WTC11 (cell line): ENCODE data around the gene SLC2A5. TPM values are rescaled to one million over a fixed set of nuclear protein-coding genes. Genes with fewer than 3 reads are reported as not detected.

Source experiments
- ATAC-seq: fragments of 200-7000 bp; cut with Tn5 transposase; 2 replicates; pipeline ENCODE4 v1.10.0; 2021; ENCODE audit warnings: mild to moderate bottlenecking, moderate library complexity
- CTCF ChIA-PET: fragments of 300-600 bp; sonication (Branson Sonifier 250); formaldehyde crosslinking; loops from one replicate; lab custom pipeline; 2021; ENCODE audit warnings: antibody characterized with exemption; lab: Charles Lee
- POLR2A ChIA-PET: fragments of 350-600 bp; sonication (Branson Sonifier 250); formaldehyde crosslinking; loops from one replicate; lab custom pipeline; 2021; ENCODE audit warnings: antibody characterized with exemption; lab: Charles Lee
- DNase-seq: peaks from one replicate; pipeline ENCODE4 v3.0.0; 2021; ENCODE audit warnings: low spot score
- H3K27ac Mint-ChIP-seq: 2 replicates; pipeline ENCODE4 v1.8.0; 2021; ENCODE audit warnings: mixed read lengths
- H3K27me3 Mint-ChIP-seq: 2 replicates; pipeline ENCODE4 v1.8.0; 2021; ENCODE audit warnings: low read depth, mild to moderate bottlenecking, moderate library complexity, mixed read lengths
- H3K36me3 Mint-ChIP-seq: 2 replicates; pipeline ENCODE4 v1.8.0; 2021; ENCODE audit warnings: mixed read lengths
- H3K4me1 Mint-ChIP-seq: 2 replicates; pipeline ENCODE4 v1.8.0; 2022; ENCODE audit warnings: mixed read lengths
- H3K4me3 Mint-ChIP-seq: 2 replicates; pipeline ENCODE4 v1.8.0; 2021; ENCODE audit warnings: mild to moderate bottlenecking, moderate library complexity, mixed read lengths
- H3K9me3 Mint-ChIP-seq: 2 replicates; pipeline ENCODE4 v1.8.0; 2021; ENCODE audit warnings: mixed read lengths
- ARID4B ChIP-seq: sonication (generic); formaldehyde crosslinking; IDR thresholded peaks from 2 replicates; pipeline ENCODE4 v1.8.0; 2023; ENCODE audit warnings: missing genetic modification reagents, mild to moderate bottlenecking, borderline replicate concordance
- ATF2 ChIP-seq: sonication (generic); formaldehyde crosslinking; IDR thresholded peaks from 2 replicates; pipeline ENCODE4 v1.8.1; 2022; ENCODE audit warnings: low read depth, missing genetic modification reagents, borderline replicate concordance
- CBFB ChIP-seq: sonication (generic); formaldehyde crosslinking; IDR thresholded peaks from 2 replicates; pipeline ENCODE4 v1.8.1; 2022; ENCODE audit warnings: mild to moderate bottlenecking, low read depth, missing genetic modification reagents
- CTCF ChIP-seq: fragments of 200-600 bp; IDR thresholded peaks from 2 replicates; pipeline ENCODE4 v1.8.0; 2022; ENCODE audit warnings: antibody characterized with exemption
- EMX1 ChIP-seq: fragments of 250-450 bp; sonication (Bioruptor Pico); IDR thresholded peaks from 2 replicates; pipeline ENCODE4 v1.8.0; 2021; ENCODE audit warnings: mild to moderate bottlenecking
- ETV6 ChIP-seq: sonication (generic); formaldehyde crosslinking; IDR thresholded peaks from 2 replicates; pipeline ENCODE4 v1.8.1; 2022; ENCODE audit warnings: mild to moderate bottlenecking, missing genetic modification reagents
- FOXP4 ChIP-seq: sonication (generic); formaldehyde crosslinking; IDR thresholded peaks from 2 replicates; pipeline ENCODE4 v1.8.0; 2022; ENCODE audit warnings: mild to moderate bottlenecking, missing genetic modification reagents
- MXD4 ChIP-seq: fragments of 250-450 bp; sonication (Bioruptor Pico); IDR thresholded peaks from 2 replicates; pipeline ENCODE4 v1.8.0; 2021; ENCODE audit warnings: mild to moderate bottlenecking, moderate library complexity, borderline replicate concordance
- NR1H2 ChIP-seq: sonication (generic); formaldehyde crosslinking; IDR thresholded peaks from 2 replicates; pipeline ENCODE4 v1.9.0; 2021; ENCODE audit warnings: mild to moderate bottlenecking, moderate library complexity, missing genetic modification reagents
- NR2C2 ChIP-seq: sonication (generic); formaldehyde crosslinking; IDR thresholded peaks from 2 replicates; pipeline ENCODE4 v1.8.0; 2022; ENCODE audit warnings: mild to moderate bottlenecking, missing genetic modification reagents
- SOX15 ChIP-seq: fragments of 250-450 bp; sonication (Bioruptor Pico); IDR thresholded peaks from 2 replicates; pipeline ENCODE4 v1.9.0; 2021; ENCODE audit warnings: mild to moderate bottlenecking
- USF1 ChIP-seq: sonication (generic); formaldehyde crosslinking; IDR thresholded peaks from 2 replicates; pipeline ENCODE4 v1.8.0; 2022; ENCODE audit warnings: mild to moderate bottlenecking, missing genetic modification reagents
- ZNF512 ChIP-seq: sonication (generic); formaldehyde crosslinking; IDR thresholded peaks from 2 replicates; pipeline ENCODE4 v1.8.1; 2022; ENCODE audit warnings: missing genetic modification reagents, borderline replicate concordance
- total RNA-seq: library from RNA; stranded (reverse); gene quantifications from 3 replicates; pipeline ENCODE4 v1.2.3, GENCODE V29; 2021
- TF ChIP-seq, protein P1 (sequence below): sonication (generic); formaldehyde crosslinking; IDR thresholded peaks from 2 replicates; pipeline ENCODE4 v1.8.0; 2022; ENCODE audit warnings: mild to moderate bottlenecking, missing genetic modification reagents
- TF ChIP-seq, protein P2 (sequence below): sonication (generic); formaldehyde crosslinking; IDR thresholded peaks from 2 replicates; pipeline ENCODE4 v1.8.1; 2023; ENCODE audit warnings: mild to moderate bottlenecking, missing genetic modification reagents, moderate library complexity
- TF ChIP-seq, protein P3 (sequence below): fragments of 250-450 bp; sonication (Bioruptor Pico); conservative IDR thresholded peaks from 2 replicates; pipeline ENCODE4 v1.9.0; 2021; ENCODE audit warnings: mild to moderate bottlenecking

SLC2A5 gene
- total RNA-seq, 1 experiment from 2014 or later, result 0.04 TPM

- ChIA-PET POLR2A (no interaction called here), CTCF (interaction anchor here (0.7 kb wide), 2 partner anchors 12 to 1414 kb away, joined by 3 read pairs; partner anchors contain the start of gene CENPS)
- H3K4me3 Mint-ChIP-seq, result no peak overlapping the region
- H3K9me3 Mint-ChIP-seq, result no peaks in the 10 kb centered on the region
- H3K27ac Mint-ChIP-seq, result no peak overlapping the region
- no peaks in the 10 kb centered on the region for H3K27me3 Mint-ChIP-seq
- DNase-seq (no peak), ATAC-seq (no peak)
- TF ChIP-seq, protein P1, sequence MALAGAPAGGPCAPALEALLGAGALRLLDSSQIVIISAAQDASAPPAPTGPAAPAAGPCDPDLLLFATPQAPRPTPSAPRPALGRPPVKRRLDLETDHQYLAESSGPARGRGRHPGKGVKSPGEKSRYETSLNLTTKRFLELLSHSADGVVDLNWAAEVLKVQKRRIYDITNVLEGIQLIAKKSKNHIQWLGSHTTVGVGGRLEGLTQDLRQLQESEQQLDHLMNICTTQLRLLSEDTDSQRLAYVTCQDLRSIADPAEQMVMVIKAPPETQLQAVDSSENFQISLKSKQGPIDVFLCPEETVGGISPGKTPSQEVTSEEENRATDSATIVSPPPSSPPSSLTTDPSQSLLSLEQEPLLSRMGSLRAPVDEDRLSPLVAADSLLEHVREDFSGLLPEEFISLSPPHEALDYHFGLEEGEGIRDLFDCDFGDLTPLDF, result no peak
- TF ChIP-seq SOX15 (no peak), ZNF512 (CRISPR knock-in tag) (peak; percentile 77; the same call in 1 of the 2 replicates), ETV6 (no peak)
- no peaks in the 10 kb centered on the region for H3K4me1 Mint-ChIP-seq
- H3K36me3 Mint-ChIP-seq, result no peaks in the 10 kb centered on the region
Observed at GRCh38 chr1:9016455-9016854, 53.0 kb downstream of the SLC2A5 start.

DNA sequence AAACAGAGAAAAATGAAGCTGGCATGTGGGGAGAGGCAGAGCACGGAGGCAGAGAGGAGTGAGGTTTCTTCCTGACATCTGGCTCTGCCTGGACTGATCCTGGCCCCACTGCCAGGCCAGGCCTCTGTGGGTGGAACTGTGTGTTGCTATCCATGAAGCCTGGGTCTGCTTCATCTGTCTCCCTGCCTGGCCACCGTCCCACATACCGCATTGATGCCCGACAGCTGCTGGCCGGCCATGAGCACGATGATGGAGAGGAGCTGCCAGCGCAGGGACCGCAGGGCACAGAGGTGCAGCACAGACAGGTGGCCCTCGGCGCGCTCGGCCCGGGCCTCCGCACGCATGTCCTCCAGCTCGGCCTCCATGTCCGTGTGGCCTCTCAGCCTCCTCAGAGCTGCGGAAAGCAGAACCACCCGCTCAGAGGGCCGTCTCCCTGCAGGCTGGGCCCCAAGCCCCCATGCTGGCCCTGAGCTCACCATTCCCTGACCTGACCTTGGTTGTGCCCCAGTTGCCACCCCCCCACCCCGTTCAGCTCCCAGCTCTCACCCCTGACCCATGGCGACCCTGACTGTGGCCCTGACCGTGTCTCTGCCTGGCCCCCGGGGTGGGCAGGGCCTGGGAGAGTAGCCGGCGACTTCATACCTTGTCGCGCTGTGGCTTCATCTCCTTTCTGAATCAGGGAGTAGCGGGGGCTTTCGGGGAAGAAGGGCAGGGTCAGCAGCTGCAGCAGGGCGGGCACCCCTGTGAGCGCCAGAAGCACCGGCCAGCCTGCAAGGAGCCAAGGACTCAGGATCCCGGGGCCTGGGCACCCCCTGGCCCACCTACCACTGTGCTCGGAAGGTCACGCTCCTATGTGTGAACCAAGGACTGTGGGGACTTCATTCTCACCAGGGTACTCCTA, 54.7 kb downstream of the SLC2A5 start:
- no peak for DNase-seq
- ATAC-seq, result no peak
- H3K4me3 Mint-ChIP-seq, result no peak overlapping the region
- no peaks in the 10 kb centered on the region for H3K36me3 Mint-ChIP-seq
- no peaks in the 10 kb centered on the region; the same call in 1 of the 2 replicates for H3K27me3 Mint-ChIP-seq
- no peak overlapping the region for H3K27ac Mint-ChIP-seq
- CTCF ChIA-PET, result interaction anchor here (0.5 to 2.7 kb wide), 7 partner anchors 8 to 555 kb away, joined by 3 to 35 read pairs (median 5); no protein-coding TSS in a partner anchor
- POLR2A ChIA-PET, result no interaction called here
- H3K9me3 Mint-ChIP-seq, result no peaks in the 10 kb centered on the region
- peaks cover 3% of the 10 kb centered on the region; the same call in 1 of the 2 replicates for H3K4me1 Mint-ChIP-seq
- TF ChIP-seq MXD4 (CRISPR knock-in tag) (no peak), EMX1 (CRISPR knock-in tag) (no peak), NR2C2 (CRISPR knock-in tag) (no peak), ARID4B (CRISPR knock-in tag) (no peak), ATF2 (CRISPR knock-in tag) (no peak), FOXP4 (CRISPR knock-in tag) (no peak), CBFB (CRISPR knock-in tag) (no peak), CTCF (no peak), USF1 (CRISPR knock-in tag) (no peak), NR1H2 (CRISPR knock-in tag) (no peak)
- TF ChIP-seq, protein P2, sequence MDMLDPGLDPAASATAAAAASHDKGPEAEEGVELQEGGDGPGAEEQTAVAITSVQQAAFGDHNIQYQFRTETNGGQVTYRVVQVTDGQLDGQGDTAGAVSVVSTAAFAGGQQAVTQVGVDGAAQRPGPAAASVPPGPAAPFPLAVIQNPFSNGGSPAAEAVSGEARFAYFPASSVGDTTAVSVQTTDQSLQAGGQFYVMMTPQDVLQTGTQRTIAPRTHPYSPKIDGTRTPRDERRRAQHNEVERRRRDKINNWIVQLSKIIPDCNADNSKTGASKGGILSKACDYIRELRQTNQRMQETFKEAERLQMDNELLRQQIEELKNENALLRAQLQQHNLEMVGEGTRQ, result no peak
- TF ChIP-seq, protein P3, sequence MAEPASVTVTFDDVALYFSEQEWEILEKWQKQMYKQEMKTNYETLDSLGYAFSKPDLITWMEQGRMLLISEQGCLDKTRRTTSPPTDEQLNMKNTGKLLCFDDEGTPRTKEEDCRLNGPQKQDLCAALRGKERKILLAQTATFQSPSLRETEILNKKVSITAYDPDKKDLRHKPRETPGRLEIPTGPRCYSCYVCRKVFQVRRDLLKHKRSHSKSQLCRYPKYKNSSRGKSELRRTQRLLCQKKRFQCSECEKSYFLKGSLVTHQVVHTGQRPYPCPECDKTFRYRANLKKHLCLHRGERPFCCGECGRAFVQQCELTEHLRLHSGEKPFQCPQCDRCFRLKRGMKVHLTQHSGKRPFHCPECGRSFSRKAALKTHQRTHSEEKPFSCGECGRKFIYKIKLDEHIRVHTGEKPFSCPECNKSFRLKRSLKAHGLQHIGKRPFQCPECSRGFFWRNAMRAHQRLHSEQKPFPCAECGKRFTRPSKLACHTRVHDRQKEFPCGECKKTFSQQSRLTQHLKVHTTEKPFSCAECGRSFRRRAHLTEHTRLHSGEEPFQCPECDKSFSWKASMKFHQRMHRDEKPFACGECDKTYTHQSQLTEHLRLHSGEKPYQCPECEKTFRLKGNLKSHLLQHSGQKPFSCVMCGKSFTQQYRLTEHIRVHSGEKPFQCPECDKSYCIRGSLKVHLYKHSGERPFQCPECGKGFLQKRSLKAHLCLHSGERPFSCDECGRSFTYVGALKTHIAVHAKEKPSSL, result no peak
